ENCODE data around the gene CELF1. TPM values are rescaled to one million over a fixed set of nuclear protein-coding genes. Genes with fewer than 3 reads are reported as not detected.
A peak's percentile ranks its signal among the peaks of the same experiment; 100 is the strongest.
"Not testable (repeated sequence)": the region's sequence is repeated elsewhere in the genome, so short reads cannot be mapped to it uniquely, and the experiment has no call there.

CELF1 gene
- total and polyA plus RNA-seq, 9 donors = 46.9 to 74.3 (median 59.1) TPM

DNA sequence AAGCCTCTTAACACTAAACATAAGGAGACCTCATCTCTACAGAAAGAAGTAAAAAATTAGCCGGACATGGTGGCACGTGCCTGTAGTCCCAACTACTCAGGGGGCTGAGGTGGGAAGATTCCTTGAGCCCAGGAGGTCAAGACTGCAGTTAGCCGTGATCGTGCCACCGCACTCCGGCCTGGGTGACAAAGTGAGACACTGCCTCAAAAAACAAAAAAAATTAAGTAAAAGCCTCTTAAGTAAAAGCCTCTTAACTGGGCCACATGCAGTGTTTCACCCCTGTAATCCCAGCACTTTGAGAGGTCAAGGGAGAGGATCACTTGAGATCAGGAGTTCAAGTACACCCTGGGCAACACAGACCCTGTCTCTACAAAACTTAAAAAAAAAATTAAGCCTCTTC, 25.7 kb downstream of the CELF1 start:
- Histone ChIP-seq H3K4me3 (ENCODE audit: low read length) (no peak overlapping the region), H3K36me3 (ENCODE audit: control insufficient read depth, insufficient read depth, low read length) (peaks cover 5% of the 10 kb centered on the region), H3K4me1 (ENCODE audit: control insufficient read depth, insufficient read depth, low read length) (peaks cover 12% of the 10 kb centered on the region), H3K27ac (ENCODE audit: low read length) (no peak overlapping the region), H3K9me3 (replicated peaks; ENCODE audit: control insufficient read depth, low read depth, low read length) (no peaks in the 10 kb centered on the region), H3K27me3 (ENCODE audit: control insufficient read depth, insufficient read depth, low read length) (no peaks in the 10 kb centered on the region)
- DNase-seq = no peak
- no CpG with 5 or more reads among the region's 6 CpGs for WGBS (ENCODE audit: insufficient coverage)

DNA sequence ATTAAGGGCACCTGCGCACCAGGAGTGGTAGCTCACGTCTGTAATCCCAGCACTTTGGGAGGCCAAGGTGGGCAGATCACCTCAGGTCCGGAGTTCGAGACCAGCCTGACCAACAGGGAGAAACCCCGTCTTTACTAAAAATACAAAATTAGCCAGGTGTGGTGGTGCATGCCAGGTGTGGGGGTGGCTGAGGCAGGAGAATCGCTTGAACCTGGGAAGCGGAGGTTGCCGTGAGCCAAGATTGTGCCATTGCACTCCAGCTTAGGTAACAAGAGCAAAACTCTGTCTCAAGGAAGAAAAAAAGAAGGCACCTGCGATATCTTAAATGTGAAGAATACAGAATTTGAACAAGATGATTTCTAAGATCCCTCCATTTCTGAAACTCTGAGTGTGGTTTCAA, 26.9 kb downstream of the CELF1 start:
- DNase-seq; H3K36me3 ChIP-seq (ENCODE audit: control insufficient read depth, insufficient read depth, low read length); H3K27ac ChIP-seq (ENCODE audit: low read length); H3K4me3 ChIP-seq (ENCODE audit: low read length); H3K27me3 ChIP-seq (ENCODE audit: control insufficient read depth, insufficient read depth, low read length); H3K9me3 ChIP-seq (replicated peaks; ENCODE audit: control insufficient read depth, low read depth, low read length): not testable (repeated sequence)
- H3K4me1 ChIP-seq (ENCODE audit: control insufficient read depth, insufficient read depth, low read length) = peaks cover 12% of the 10 kb centered on the region
- 93% methylated on average over 5 of the region's 9 CpGs for WGBS (ENCODE audit: insufficient coverage)

DNA sequence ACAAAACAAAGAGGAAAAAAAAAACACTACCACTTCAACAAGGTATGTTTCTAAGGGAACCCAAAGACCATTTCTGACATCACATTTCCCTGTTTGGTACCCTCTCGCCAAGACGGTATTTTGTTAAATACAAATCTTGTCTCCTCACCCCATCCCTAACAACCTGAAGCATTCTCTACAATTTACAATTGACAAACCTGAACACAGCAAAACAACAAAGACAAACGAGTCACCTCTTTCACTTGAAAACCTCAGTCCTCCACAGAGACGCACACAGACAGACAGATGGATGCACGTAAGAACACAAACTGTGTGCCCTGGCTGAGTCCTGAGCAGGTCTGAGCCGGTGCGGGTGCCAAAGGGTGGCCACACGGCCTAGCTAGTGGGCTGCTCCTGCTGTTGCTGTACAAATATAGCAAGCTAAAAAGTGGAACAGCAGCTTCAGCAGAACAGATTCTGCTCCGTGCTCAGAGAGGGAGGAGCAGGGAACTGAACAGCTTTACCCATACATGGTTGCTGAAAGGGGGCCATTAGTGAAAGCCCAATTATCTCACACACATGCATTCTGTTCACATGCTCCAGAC, 28.5 kb downstream of the CELF1 start:
- H3K27ac ChIP-seq (ENCODE audit: low read length) = peak overlapping the region; percentile 83
- 41% methylated on average over 8 of the region's 9 CpGs for WGBS (ENCODE audit: insufficient coverage)
- peak overlapping the region; percentile 14 for H3K4me3 ChIP-seq (ENCODE audit: low read length)
- peak; percentile 43 for DNase-seq
- H3K4me1 ChIP-seq (ENCODE audit: control insufficient read depth, insufficient read depth, low read length) = peaks cover 12% of the 10 kb centered on the region
- peaks cover 4% of the 10 kb centered on the region for H3K36me3 ChIP-seq (ENCODE audit: control insufficient read depth, insufficient read depth, low read length)
- H3K27me3 ChIP-seq (ENCODE audit: control insufficient read depth, insufficient read depth, low read length) = no peaks in the 10 kb centered on the region
- no peaks in the 10 kb centered on the region for H3K9me3 ChIP-seq (replicated peaks; ENCODE audit: control insufficient read depth, low read depth, low read length)

DNA sequence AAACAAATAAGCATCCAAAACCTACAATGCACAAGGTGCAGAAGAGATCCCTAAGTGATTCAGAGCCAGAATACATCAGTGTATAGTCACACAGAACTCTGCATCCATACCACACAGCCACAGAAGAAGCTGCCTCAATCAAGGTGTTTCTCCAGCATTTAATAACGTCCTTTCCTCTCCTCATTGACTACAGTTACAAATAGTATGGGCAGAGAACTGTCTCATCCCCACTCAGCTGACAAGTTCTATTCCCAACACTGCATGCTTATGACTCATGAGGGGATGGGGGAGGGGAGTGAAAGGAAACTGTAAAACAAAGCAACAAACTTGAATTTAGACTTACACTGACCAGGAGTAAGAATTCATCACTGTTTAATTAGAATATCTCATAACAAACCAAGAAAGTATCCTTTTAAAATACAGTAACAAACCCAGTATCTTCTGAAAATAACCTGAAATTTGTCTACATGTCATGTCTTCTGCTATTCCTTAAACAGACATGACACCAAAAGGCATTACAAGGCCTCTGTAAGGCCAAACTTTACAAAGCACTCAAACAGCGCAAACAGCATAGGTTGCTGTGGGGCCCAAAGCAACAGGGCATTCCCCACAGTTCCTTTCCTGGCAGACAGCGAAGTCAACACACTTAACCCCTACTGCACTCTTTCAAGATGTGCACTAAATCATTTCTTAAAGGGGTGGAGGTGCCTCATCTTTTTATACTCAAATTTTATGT, 29.3 kb downstream of the CELF1 start:
- Histone ChIP-seq H3K27ac (ENCODE audit: low read length) (peak overlapping the region; percentile 83), H3K27me3 (ENCODE audit: control insufficient read depth, insufficient read depth, low read length) (no peaks in the 10 kb centered on the region), H3K4me1 (ENCODE audit: control insufficient read depth, insufficient read depth, low read length) (peaks cover 15% of the 10 kb centered on the region), H3K36me3 (ENCODE audit: control insufficient read depth, insufficient read depth, low read length) (peaks cover 4% of the 10 kb centered on the region), H3K9me3 (replicated peaks; ENCODE audit: control insufficient read depth, low read depth, low read length) (no peaks in the 10 kb centered on the region), H3K4me3 (ENCODE audit: low read length) (peak overlapping the region; percentile 15)
- peak; percentile 75 for DNase-seq
- no CpG with 5 or more reads among the region's 3 CpGs for WGBS (ENCODE audit: insufficient coverage)

DNA sequence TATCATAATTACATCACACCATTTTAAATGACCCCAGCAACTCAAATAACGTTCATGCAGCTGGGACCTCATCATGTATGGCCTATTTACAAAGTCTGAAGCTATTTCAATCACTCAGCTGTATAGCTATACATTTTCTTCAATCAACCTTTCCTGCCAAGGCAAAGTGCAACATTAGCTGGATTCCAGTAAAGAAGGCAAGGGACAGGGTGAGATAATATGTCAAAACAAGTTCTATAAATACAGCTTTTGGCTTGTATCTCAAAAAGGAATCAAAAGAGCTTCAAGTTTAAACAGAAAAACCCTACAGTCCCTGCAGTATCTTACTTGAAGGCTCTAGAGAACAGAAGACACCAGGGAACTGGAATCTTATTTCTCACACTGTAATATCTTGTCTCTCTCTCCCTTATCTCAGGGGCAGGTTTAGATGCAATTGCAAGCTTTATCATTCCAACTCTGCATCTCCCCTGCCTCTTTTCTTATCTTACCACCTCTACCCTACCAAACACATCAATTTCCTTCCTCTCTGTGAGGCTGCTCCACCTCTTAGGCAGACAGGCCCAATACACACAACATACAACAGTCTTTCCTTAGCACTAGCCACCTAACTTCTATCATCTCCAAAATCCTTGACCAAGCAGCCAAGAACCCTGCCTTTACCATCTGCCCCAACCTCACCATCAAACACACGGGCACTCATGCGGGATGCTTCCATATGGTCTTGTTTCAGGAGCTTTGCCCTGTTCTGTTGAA, 34.5 kb downstream of the CELF1 start:
- DNase-seq = no peak
- H3K27ac ChIP-seq (ENCODE audit: low read length) = peak overlapping the region; percentile 17
- no peaks in the 10 kb centered on the region for H3K9me3 ChIP-seq (replicated peaks; ENCODE audit: control insufficient read depth, low read depth, low read length)
- H3K4me3 ChIP-seq (ENCODE audit: low read length) = no peak overlapping the region
- H3K4me1 ChIP-seq (ENCODE audit: control insufficient read depth, insufficient read depth, low read length) = peaks cover 16% of the 10 kb centered on the region
- H3K27me3 ChIP-seq (ENCODE audit: control insufficient read depth, insufficient read depth, low read length) = no peaks in the 10 kb centered on the region
- WGBS (ENCODE audit: insufficient coverage) = 20% methylated on average over 1 of the region's 3 CpGs
- peaks cover 4% of the 10 kb centered on the region for H3K36me3 ChIP-seq (ENCODE audit: control insufficient read depth, insufficient read depth, low read length)

DNA sequence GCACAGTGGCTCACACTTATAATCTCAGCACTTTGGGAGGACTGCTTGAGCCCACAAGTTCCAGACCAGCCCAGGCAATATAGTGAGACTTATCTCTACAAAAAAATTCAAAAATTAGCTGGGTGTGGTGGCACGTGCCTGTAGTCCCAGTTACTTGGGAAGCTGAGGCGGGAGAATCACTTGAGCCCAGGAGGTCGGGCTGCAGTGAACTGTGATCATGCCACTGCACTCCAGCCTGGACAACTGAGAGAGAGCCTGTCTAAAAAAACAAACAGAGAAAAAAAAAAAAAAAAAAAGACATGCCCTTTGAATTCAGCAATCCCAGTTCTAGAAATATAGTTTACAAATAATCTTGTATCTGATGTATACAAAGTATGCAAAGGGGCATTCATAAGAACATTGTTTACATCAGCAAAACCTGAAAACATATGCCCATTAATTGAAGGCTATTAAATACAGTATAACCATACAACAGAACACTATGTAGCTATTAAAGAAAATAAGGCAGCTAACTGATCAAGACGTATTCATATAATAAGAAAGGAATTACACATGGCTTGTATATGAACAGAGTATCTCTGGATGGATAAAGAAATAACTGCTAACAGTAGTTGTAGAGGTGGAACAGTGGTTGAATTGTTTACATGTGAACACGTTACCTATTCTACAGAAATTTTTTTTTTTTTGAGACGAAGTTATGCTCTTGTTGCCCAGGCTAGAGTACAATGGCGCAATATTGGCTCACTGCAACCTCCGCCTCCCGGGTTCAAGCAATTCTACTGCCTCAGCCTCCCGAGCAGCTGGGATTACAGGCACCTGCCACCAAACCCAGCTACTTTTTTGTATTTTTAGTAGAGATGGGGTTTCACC, 35.7 kb downstream of the CELF1 start:
- 85% methylated on average over 3 of the region's 10 CpGs for WGBS (ENCODE audit: insufficient coverage)
- H3K9me3 ChIP-seq (replicated peaks; ENCODE audit: control insufficient read depth, low read depth, low read length) = no peaks in the 10 kb centered on the region
- peaks cover 4% of the 10 kb centered on the region for H3K36me3 ChIP-seq (ENCODE audit: control insufficient read depth, insufficient read depth, low read length)
- no peaks in the 10 kb centered on the region for H3K27me3 ChIP-seq (ENCODE audit: control insufficient read depth, insufficient read depth, low read length)
- no peak for DNase-seq
- H3K27ac ChIP-seq (ENCODE audit: low read length) = no peak overlapping the region
- H3K4me1 ChIP-seq (ENCODE audit: control insufficient read depth, insufficient read depth, low read length) = peaks cover 15% of the 10 kb centered on the region
- no peak overlapping the region for H3K4me3 ChIP-seq (ENCODE audit: low read length)

DNA sequence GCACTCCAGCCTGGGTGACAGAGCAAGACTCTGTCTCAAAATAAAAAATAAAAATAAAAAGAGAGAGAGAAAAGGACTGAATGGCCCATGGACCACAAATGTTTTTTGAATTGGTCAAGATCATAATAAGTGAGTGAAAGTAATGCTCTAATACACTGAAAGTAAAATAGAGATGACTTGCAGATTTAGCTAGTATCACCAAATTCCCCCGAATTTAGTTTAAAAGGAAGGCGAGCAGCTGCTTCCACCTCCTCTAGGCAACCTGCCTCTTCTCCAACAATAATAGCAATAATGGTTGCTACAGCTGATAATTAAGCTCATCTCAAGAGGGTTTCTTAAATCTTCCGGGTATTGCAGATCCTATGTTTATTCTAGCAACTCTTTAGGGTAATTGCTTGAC, 36.8 kb downstream of the CELF1 start:
- no CpG with 5 or more reads among the region's 3 CpGs for WGBS (ENCODE audit: insufficient coverage)
- Histone ChIP-seq H3K4me3 (ENCODE audit: low read length) (no peak overlapping the region), H3K9me3 (replicated peaks; ENCODE audit: control insufficient read depth, low read depth, low read length) (no peaks in the 10 kb centered on the region), H3K36me3 (ENCODE audit: control insufficient read depth, insufficient read depth, low read length) (peaks cover 4% of the 10 kb centered on the region), H3K27ac (ENCODE audit: low read length) (no peak overlapping the region), H3K27me3 (ENCODE audit: control insufficient read depth, insufficient read depth, low read length) (no peaks in the 10 kb centered on the region), H3K4me1 (ENCODE audit: control insufficient read depth, insufficient read depth, low read length) (peaks cover 15% of the 10 kb centered on the region)
- no peak for DNase-seq

DNA sequence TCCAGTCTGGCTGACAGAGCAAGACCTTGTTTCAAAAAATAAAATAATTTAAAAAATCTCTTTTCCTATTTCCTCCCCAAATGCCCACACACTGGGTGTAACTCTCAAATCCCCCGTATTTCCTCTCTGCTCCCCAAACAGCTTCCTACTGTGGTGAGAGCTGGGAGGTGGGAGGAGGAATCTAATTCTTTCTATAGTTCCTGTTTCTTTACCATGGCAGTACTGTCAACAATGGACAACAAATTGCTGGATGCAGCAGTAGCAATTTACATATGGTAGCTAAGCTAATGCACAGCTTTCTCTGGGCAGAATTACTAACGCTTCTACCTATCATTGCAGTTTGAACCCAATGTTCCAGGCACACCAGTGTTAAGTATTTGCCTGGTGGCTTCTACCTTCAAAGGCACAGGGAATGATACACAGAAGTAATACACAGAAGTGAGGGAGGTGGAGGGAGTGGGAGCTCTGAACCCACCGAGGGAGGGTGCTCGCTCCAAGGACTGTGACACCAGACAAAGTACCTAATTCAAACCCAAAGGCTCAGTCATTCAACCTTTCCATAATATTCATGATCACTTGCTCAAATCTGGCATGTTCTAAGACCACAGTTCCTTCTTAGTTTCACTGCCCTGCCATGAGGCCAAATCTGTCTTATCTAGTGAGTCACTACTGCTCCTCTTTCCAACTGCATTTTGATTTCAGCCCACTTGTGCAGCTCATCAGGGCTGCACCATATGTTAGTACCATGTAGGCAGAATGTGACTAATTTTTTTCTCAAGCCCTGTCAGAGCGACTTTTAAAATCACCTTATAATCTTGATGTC, 37.9 kb downstream of the CELF1 start:
- DNase-seq = peak; percentile 77
- no peaks in the 10 kb centered on the region for H3K9me3 ChIP-seq (replicated peaks; ENCODE audit: control insufficient read depth, low read depth, low read length)
- H3K4me3 ChIP-seq (ENCODE audit: low read length) = no peak overlapping the region
- peak overlapping the region; percentile 37 for H3K27ac ChIP-seq (ENCODE audit: low read length)
- peaks cover 15% of the 10 kb centered on the region for H3K4me1 ChIP-seq (ENCODE audit: control insufficient read depth, insufficient read depth, low read length)
- WGBS (ENCODE audit: insufficient coverage) = 80% methylated on average over 1 of the region's 5 CpGs
- H3K27me3 ChIP-seq (ENCODE audit: control insufficient read depth, insufficient read depth, low read length) = no peaks in the 10 kb centered on the region
- H3K36me3 ChIP-seq (ENCODE audit: control insufficient read depth, insufficient read depth, low read length) = peaks cover 2% of the 10 kb centered on the region

DNA sequence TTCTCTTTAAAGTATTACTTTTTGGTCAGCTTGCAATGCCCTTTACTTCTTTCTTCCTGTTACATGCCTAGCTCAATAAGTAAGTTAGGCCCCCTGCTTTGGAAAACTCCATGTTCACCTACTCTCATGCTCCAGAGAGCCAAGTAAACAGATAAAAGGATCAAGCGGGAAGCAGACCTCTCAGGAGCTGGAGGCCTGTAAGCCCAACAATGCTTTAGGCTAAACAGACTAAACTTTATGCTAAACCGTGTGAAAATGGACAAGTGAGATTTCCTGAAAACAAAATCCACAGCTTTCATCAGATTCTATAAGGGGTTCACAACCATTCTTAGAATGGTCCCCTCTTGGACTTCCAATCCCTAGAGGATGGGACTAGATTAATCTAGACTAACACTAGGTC, 40.2 kb downstream of the CELF1 start:
- Histone ChIP-seq H3K27ac (ENCODE audit: low read length) (no peak overlapping the region), H3K4me1 (ENCODE audit: control insufficient read depth, insufficient read depth, low read length) (peaks cover 17% of the 10 kb centered on the region), H3K9me3 (replicated peaks; ENCODE audit: control insufficient read depth, low read depth, low read length) (no peaks in the 10 kb centered on the region), H3K36me3 (ENCODE audit: control insufficient read depth, insufficient read depth, low read length) (peaks cover 2% of the 10 kb centered on the region), H3K4me3 (ENCODE audit: low read length) (no peak overlapping the region), H3K27me3 (ENCODE audit: control insufficient read depth, insufficient read depth, low read length) (no peaks in the 10 kb centered on the region)
- DNase-seq = no peak
- no CpG with 5 or more reads among the region's 2 CpGs for WGBS (ENCODE audit: insufficient coverage)
